Stimulated activated CD4-positive, alpha-beta T cell treated with anti-CD3 and anti-CD28 coated beads, Interleukin-2, amount 100 ng/mL, for 4 hours (primary cell): ENCODE data around the gene TMEM134.

Experiments used
- DNase-seq: peaks from one replicate; pipeline ENCODE4 v3.0.0-alpha.2; 2020; ENCODE audit warnings: low read depth

TMEM134 gene

DNA sequence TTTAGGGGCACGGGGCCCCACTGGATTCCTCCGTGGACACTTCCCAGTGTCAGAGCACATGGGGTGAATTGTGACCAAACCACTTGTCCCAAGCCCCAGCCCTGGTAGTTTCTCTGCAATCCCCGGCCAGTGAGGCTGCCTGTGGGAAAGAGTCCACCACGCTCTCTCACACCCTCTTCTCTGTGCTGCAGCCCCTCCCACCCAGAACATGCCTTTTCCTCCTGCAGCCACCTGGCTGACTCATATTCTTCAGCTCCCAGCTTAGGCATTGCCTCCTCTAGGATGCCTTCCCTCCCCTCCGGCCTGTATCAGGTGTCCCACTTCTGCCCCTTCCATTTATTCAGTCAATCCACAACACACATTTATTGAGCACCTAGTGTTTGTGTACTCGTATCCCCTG, 46.2 kb downstream of the TMEM134 start:
- no peak for DNase-seq

DNA sequence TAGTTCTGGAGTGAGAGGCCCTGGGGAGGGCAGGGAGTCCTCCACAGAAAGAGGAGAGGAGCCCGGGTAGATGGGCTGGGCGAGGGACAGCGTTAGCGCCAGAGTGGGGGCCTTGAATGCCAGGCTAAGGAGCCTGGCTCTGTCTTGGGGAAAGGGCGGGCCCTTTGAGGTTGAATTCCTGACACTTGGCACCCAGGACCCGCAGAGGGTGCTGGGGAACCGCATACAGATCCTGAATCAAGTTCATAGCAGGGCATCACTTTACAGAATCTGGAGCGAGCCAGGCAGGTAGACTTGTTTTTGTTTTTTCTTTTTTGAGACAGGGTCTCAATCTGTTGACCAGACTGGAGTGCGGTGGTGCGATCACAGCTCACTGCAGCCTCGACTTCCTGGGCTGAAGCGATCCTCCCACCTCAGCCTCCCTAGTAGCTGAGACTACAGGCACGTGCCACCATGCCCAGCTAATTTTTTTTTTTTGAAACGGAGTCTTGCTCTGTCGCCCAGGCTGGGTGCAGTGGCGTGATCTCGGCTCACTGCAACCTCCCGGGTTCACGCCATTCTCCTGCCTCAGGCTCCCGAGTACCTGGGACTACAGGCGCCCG, 47.5 kb downstream of the TMEM134 start:
- DNase-seq: no peak

DNA sequence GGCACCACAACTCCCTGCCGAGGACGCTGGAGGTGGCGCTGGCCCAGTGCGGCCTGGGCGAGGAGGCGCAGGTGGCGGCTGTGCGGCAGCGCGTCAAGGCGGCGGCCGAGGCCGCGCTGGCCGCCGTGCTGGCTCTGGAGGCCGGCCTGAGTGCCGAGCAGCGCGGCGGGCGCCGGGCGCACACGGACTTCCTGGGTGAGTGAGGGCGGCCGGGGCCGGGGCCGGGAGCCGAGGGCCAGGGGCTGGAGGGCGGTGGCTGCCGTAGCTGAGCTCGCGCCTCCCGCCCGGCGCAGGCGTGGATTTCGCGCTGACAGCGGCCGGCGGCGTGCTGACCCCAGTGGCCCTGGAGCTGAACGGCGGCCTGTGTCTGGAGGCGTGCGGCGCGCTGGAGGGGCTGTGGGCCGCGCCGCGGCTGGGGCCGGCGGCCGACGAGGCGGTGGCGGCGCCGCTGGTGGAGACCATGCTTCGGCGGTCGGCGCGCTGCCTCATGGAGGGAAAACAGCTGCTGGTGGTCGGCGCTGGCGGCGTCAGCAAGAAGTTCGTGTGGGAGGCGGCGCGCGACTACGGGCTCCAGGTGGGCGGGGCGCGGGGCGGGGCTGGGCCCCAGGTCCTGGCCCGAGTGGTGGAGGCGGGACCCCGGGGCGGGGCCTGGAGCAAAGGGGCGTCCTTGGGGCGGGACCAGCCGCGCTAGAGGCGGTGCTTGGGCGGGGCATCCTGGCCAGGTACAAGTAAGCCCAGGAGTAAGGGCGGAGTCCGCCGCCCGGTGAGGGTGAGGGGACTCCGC, 48.2 kb downstream of the TMEM134 start:
- peak; percentile 98 for DNase-seq

DNA sequence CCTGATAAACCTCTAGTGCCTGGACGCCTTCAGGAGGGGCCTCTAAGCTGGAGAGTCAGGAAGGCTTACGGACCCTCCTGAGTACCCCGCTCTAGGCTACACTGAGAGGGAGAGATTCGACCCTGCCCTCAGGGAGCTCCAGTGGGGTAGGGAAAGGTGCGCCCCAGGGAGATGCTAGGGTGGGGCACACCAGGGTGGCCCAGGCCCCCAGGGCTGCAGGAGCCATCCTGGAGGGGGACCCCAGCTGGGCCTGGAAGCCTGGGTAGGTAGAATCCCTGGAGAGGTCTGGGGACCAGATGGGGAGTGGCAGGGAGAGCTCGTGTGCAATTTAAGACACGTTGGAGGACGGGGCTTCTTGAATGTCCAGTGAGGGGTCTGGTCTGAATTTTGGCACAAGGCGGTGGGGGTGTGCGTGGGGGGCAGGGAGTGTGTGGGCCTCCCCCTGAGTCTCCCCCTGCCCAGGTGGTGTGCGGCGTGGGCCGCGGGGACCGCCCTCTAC, 48.9 kb downstream of the TMEM134 start:
- DNase-seq: no peak

DNA sequence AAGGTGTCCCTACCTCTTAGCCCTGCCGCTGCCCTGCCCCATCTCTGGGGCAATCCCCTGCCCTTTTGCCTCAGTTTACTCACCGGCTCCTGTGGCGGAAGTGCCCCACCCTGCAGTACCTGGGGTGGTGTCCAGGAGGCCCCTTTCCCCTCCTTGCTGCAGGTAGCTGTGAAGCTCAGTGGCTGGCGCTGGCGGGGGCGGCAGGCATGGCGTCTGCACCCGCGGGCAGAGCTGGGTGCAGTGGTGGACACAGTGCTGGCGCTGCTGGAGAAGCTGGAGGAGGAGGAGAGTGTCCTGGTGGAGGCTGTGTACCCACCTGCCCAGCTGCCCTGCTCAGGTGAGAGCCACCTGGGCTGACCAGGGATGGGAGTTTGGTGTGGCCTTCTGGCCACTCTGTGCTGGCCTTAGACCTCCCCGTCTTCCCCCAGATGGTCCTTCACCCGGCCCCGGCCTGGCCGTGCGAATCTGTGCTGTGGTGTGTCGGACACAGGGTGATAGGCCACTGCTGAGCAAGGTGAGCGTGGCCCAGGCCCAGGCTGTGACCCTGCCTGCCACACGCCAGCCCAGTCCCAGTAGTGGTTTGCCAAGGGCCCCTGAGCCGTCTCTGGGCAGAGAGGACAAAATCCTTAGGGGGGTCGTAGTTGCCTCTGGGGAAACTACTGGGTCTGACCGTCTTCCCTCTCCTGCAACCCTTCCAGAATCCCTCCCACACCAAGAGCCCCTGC, 49.6 kb downstream of the TMEM134 start:
- no peak for DNase-seq

DNA sequence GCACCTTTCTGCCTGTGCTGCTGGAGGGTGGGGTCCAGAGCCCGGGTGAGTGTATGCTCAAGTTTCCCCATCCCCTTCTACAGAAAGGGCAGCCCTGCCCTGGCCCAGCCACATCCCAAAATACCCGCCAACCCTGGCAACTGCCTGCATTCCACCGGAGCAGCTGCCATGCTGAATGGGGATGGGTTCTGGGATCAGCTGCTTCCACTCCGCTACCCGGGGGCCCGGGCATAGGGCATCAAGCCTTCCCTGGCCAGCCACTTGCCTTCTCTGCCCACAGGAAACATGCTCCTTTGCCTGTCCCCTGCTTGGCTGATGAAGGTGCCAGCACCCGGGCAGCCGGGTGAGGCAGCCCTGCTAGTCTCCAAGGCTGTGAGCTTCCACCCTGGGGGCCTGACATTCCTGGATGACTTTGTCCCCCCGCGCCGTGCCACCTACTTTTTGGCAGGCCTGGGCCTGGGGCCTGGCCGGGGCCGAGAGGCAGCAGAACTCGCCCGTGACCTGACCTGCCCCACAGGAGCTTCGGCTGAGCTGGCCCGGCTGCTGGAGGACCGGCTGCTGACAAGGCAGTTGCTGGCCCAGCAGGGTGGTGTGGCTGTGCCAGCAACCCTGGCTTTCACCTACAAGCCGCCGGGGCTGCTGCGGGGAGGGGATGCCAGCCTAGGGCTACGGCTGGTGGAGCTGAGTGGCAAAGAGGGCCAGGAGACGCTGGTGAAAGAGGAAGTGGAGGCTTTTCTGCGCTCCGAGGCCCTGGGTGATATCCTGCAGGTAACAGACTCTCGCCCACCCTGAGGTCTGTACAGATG, 50.4 kb downstream of the TMEM134 start:
- no peak for DNase-seq

DNA sequence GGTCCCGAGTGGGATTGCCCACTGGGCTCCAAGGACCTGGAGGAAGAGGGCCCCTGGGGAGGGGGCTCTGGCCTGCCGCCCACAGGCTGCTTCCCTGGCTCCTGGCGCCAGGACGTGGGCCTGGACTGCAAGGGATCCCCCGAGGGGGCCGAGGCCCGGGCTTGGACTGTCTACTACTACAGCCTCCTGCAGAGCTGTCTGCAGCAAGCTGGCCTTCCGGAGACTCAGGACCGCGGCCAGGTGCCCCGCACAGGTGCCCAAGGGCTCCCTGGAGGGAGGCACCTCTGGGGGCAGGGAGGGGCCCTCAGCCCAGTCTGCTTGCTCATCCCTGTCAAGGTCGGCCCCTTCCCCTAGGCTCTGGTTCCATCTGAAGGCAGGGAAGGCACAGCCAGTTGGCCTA, 51.6 kb downstream of the TMEM134 start:
- no peak for DNase-seq

DNA sequence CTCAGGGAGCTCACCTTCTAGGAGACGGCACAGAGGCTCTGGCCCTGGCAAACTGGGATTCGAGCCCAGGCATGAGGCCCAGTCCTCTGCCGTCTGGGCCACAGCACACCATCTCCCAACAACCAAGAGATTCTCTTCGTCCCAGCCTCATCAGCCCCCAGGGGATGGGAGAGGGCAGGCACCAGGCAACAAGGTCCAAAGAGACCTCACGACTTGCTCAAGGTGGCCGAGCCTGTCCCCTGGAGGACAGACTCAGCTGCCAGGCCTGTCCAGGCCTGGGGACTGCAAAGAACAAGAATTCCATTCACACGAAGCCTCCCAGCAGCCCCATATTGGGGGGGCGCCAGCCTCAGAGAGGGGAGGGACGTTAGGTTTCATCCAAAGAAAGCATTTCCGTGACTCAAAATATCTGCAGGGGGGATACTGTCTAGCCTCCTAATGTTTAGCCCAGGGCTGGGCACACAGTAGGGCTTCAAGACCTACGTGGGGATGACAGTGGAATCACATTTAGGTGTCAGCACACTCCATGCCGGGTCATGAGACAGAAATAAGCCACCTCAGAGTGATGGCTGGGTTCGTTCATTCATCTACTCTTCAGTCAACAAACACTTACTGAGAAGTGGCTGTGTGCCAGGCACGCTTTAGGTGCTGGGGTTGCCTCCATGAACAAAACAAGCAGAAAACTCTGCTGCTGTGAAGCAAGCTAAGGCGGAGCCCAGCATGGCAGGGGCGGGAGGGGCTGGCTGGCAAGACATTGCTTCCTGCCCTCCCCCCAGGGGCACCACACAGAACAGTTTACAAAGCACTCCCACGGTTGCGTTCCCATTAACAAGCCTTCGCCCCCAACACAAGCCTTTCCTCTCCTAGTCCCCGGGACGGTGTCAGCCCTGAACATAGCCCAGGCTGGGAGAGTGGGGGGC, 52.4 kb downstream of the TMEM134 start:
- peak; percentile 73 for DNase-seq

DNA sequence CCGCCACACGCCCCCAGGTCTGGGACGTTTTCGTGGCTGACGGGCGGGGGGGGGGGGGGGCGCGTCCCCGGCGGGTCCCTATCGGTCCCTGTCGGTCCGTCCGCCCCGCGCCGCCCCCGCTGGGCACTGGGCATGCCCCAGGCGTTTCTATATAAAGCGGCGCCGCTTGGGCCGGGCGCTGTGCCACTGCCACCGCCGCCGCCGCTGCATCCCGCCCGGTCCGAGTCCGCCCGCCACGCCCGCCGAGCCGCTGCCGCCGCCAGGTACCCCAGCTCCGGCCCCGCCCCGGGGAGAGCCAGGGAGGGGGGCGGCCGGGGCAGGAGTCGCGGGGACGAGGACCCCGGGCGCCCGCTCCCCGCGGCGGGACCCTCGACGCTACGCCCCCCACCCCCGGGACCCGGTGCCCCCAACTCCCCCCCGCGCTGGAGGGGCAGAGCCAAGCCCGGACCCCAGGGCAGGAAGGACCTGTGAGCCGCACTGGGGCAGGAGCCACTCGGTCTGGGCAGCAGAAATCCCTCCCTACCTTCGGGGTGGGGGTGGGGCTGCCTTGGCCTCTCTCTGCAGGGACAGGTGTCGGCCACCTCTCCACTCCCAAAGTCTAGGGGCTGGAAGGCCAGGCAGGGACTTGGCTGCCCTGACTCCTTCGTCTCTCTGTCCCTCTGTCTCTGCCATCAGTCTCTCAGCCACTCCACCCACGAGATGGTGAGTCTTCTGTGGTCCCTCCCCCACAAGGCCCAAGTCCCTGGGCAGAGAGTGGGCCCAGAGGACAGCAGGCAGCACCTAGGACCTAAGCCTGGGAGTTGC, 53.3 kb downstream of the TMEM134 start, which contains the start of gene CARNS1:
Gene CARNS1 (plus strand): TSS at position 178 of the 804 bp plus-strand sequence. CDS start 522 bp downstream, at position 700.
- no peak for DNase-seq

DNA sequence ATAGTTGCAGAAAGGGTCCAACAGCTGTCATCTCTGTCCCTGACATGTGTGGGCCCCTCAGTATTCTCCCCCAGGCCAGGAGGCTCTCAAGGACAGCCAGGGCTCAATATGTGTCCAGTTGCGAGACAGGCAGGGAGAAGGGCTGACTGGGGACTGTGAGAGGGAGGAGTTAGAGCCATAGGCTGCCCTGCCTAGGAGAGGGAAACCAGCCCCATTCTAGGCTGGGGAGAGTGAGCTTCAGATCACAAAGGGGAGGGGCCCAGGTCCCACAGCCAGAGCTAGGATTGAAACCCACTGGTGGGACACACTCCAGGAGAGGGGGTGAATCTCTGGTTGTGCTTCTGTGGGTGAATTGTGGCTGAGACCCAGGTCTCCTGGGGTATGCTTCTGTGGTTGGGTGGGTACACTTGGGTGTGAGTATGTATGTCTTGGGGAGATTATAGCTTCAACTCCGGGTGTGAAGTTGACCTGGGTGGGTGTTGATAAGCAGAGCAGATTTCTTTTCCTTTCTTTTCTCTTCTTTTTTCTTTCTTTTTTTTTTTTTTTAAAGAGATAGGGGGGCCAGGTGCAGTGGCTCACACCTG, 55.7 kb downstream of the TMEM134 start:
- no peak for DNase-seq

DNA sequence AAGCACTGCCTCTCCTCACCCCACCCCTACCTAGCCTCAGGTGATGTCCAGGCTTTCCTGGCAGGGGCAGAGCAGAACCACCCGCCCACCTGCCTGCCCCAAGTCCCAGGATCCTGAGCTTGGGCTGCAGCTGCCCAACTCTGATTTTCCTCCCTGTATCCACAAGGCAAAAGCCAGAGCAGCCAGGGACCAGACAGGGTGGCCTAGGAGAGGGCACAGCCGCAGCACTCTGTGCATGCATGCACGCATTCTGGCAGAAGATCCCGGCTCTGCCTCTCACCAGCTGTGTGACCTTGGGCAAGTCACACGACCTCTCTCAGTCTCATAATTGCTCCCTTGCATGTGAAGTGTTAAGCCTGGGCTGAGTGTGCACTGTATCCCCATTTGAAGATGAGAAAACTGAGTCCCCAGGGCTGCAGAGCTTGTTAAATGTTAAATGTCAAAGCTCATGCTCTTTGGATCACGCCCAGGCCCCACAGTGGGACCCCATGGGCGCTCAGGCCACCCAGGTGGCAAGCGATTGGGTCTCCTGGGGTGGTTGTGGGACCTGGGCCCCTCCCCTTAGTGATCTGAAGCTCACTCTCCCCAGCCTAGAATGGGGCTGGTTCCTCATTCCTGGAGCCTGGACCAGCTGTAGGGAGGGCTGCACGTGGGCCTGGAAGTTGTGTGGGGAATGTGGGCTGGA, 56.4 kb downstream of the TMEM134 start:
- no peak for DNase-seq

DNA sequence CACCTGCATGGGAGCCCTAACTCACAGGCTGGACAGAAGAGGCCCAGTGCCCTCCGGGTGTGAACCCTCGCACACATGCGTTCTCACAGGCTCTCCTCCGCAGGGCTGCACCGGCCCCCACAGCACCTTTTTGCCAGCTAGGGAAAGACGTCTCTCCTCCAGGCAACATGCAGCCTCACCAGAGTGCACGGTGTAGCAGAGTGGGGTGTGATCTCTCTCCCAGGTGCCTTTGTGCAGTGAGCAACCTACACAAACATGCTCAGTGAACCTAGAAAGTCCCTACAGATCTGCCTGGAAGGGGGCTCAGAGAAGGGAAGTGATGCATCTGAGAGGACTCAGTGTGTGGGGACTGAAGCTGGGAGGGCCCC, 57.3 kb downstream of the TMEM134 start:
- DNase-seq: no peak
